ENCODE measurements around the gene MAGEB17.

GRCh38 chrX:16134936-16135335 is 32.3 kb upstream of the MAGEB17 start:
- no peak for TF ChIP-seq POLR2AphosphoS5 (IDR thresholded peaks at IDR 0.05; ENCODE audit: low read depth, low read length)
- TF ChIP-seq SMC3 (IDR thresholded peaks at IDR 0.05; ENCODE audit: low read depth, low read length), result no peak
- TF ChIP-seq, protein P1, sequence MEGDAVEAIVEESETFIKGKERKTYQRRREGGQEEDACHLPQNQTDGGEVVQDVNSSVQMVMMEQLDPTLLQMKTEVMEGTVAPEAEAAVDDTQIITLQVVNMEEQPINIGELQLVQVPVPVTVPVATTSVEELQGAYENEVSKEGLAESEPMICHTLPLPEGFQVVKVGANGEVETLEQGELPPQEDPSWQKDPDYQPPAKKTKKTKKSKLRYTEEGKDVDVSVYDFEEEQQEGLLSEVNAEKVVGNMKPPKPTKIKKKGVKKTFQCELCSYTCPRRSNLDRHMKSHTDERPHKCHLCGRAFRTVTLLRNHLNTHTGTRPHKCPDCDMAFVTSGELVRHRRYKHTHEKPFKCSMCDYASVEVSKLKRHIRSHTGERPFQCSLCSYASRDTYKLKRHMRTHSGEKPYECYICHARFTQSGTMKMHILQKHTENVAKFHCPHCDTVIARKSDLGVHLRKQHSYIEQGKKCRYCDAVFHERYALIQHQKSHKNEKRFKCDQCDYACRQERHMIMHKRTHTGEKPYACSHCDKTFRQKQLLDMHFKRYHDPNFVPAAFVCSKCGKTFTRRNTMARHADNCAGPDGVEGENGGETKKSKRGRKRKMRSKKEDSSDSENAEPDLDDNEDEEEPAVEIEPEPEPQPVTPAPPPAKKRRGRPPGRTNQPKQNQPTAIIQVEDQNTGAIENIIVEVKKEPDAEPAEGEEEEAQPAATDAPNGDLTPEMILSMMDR (IDR thresholded peaks at IDR 0.05), result no peak
- TF ChIP-seq ZBTB33 (IDR thresholded peaks at IDR 0.05; ENCODE audit: borderline replicate concordance, low read depth), result no peak
